Measurements from ENCODE around the gene GNB3.
A peak's percentile ranks its signal among the peaks of the same experiment; 100 is the strongest.

GNB3 gene

GRCh38 chr12:6824085-6824775 lies 16.5 kb upstream of the GNB3 start:
- DNase-seq: peak in 1 of 4 experiments; percentile 1

GRCh38 chr12:6824901-6825381 lies 15.8 kb upstream of the GNB3 start:
- DNase-seq: peak in 1 of 4 experiments; percentile 0

- peak; percentile 89 to 95 (median 92) for DNase-seq
Measured at GRCh38 chr12:6825398-6826124, 15.2 kb upstream of the GNB3 start.

- DNase-seq: peak in 1 of 4 experiments; percentile 1
Measured at GRCh38 chr12:6826125-6826733, 14.5 kb upstream of the GNB3 start.

- peak in 1 of 4 experiments; percentile 0 for DNase-seq
Measured at GRCh38 chr12:6826734-6827436, 13.8 kb upstream of the GNB3 start.

GRCh38 chr12:6827437-6827911 lies 13.3 kb upstream of the GNB3 start:
- peak; percentile 40 to 72 (median 63) for DNase-seq

- peak in 2 of 4 experiments; percentile 38 to 55 for DNase-seq
Measured at GRCh38 chr12:6827982-6828780, 12.5 kb upstream of the GNB3 start, which contains the start of gene P3H3. Gene P3H3 (plus strand): TSS chr12:6828407. CDS start chr12:6828441, 34 bp downstream.

- DNase-seq: peak in 3 of 4 experiments; percentile 25 to 53 (median 36)
Measured at GRCh38 chr12:6828781-6829535, 11.8 kb upstream of the GNB3 start.

- peak in 1 of 4 experiments; percentile 27 for DNase-seq
Measured at GRCh38 chr12:6829536-6830220, 11.0 kb upstream of the GNB3 start.

GRCh38 chr12:6830286-6830890 lies 10.3 kb upstream of the GNB3 start:
- peak in 2 of 4 experiments; percentile 38 to 50 for DNase-seq

GRCh38 chr12:6830999-6831398 lies 9.7 kb upstream of the GNB3 start:
- no peak for DNase-seq

- DNase-seq: no peak
Measured at GRCh38 chr12:6831450-6831995, 9.2 kb upstream of the GNB3 start.

- no peak for DNase-seq
Measured at GRCh38 chr12:6832125-6832524, 8.6 kb upstream of the GNB3 start.

- no peak for DNase-seq
Measured at GRCh38 chr12:6833189-6833890, 7.4 kb upstream of the GNB3 start.

- DNase-seq: no peak
Measured at GRCh38 chr12:6834254-6834653, 6.5 kb upstream of the GNB3 start.

- no peak for DNase-seq
Measured at GRCh38 chr12:6834873-6835272, 5.9 kb upstream of the GNB3 start.

- DNase-seq: no peak
Measured at GRCh38 chr12:6836851-6837250, 3.9 kb upstream of the GNB3 start.

- DNase-seq: no peak
Measured at GRCh38 chr12:6837370-6838060, 3.2 kb upstream of the GNB3 start.

Measured in suppressor macrophage (primary cell).